Right forelimb (tissue), 1 donor: ENCODE measurements around the gene HSPE1.
"Not testable (repeated sequence)": the region's sequence is repeated elsewhere in the genome, so short reads cannot be mapped to it uniquely, and the experiment has no call there.

Experiments
- DNase-seq: peaks from one replicate; pipeline ENCODE4 v3.0.0-alpha.2; 2018

HSPE1 gene

DNA sequence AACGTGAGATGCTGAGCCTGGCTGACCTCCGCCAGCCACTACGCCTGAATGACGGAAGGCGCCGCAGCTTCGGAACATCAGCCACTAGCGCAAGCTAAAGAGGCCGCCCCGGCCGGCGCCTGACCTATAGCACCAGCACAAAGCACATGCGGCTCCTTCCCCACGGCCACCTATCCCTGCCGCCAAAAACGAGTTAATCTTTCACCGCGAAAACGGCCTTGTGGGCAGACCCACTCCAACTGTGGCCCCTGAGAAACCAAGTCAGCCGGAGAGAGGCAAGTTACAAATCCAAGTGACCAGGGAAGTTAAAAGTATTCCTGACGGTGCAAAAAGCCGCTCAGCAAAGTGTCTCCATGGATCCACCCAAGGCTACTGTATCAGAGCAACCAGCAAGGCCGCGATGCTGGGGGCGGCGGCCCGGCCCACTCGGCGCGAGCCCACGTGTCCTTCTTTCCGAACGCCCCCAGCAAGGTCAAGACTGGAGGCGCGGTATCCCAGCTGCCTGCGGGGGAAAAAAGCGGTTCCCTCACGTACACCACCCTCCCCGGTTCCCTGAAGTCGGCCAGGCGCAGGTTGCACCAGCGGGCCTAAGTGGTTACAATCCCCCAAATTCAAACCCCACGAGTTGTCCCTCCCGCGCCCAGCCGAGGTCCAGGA is 1.1 kb upstream of the HSPE1 start:
- DNase-seq: peak; percentile 69

GRCh38 chr2:197500503-197501131 is 438 bp downstream of the HSPE1 start:
- peak; percentile 50 for DNase-seq

- no peak for DNase-seq
These were observed 2.0 kb downstream of the HSPE1 start for GRCh38 chr2:197502201-197502600.

DNA sequence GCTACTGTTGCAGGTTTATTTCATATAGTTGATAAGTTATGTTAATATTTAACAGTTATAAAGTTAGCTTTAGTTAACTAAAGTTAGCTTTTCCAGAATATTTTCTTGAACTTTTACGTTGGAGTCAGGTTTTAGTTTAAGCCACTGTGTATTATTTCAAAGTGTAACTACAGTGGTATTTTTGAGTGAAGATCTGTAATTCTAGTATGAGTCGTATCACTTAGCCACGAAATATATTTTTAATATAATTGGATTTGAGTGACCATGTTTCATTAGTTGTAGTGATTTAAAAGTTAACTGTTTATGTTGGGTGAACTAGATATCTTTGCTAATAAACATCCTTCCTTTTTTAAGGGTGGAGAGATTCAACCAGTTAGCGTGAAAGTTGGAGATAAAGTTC is 2.5 kb downstream of the HSPE1 start:
- no peak for DNase-seq

DNA sequence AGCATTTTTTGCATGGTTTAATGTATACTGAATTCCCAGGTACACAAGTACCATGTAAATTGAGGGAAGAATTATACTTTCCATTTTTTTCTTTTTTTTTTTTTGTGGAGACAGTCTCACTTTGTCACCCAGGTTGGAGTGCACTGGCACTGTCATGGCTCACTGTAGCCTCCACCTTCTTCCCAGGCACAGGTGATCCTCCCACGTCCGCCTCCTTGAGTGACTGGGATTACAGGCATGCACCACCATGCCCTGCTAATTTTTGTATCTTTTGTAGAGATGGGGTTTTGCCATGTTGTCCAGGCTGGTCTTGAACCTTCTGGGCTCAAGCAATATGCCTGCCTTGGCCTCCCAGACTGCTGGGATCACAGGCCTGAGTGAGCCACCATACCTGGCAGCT is 3.8 kb downstream of the HSPE1 start:
- no peak for DNase-seq

GRCh38 chr2:197504512-197504911 is 4.3 kb downstream of the HSPE1 start:
- no peak for DNase-seq

- DNase-seq: no peak
These were observed 6.5 kb downstream of the HSPE1 start for GRCh38 chr2:197506658-197507057.

- no peak for DNase-seq
These were observed 13.7 kb downstream of the HSPE1 start for GRCh38 chr2:197513915-197514314.

- no peak for DNase-seq
These were observed 14.6 kb downstream of the HSPE1 start for GRCh38 chr2:197514754-197515153.

DNA sequence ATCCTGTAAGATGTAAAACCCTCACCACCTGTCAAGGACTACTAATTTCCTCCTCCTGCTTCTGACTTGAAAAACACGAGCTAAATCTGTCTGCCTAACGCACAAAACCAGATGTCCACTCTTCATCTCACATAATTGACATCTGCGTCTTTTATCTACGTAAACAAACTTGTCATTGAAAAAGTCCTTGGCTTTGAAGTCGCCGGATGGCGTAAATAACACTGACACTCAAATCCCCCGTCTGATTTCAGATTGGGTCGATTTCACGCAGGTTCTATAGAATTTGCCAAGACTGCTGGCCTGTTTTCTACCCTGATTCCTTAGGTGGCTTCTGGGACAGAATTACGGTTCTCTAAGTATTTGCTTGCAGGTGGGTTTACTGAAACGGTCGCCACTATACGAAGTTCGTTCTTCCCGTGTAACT is 15.1 kb downstream of the HSPE1 start:
- no peak for DNase-seq

DNA sequence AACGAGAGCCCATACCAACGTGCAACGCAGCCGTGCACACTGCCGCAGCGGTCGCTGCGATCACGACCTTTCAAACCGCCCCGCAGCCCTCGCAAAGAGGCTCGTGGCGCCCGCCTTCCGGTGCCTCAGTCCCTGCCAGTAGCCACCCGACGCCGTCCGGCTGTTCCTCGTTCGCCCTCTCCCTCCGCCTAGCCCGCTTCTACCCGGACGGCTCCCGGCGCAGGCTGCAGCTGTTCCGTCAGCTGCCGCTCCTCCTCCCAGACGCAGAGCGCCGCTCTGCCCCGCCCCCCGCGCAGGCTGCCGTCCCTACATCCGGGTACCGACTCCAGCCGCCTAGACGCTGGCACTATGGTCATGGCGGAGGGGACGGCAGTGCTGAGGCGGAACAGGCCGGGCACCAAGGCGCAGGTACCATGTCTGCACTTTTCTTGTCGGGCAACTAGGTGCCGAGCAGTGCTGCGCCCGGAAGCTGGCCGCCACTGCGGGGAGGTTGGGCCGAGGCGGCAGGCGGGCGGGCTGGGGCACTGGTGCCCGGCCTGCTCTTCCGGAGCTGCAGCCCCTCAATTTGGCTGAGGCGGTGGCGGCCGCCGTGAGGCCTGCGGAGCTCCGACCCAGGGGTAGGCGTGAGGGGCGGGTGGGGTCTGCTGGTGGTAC is 15.7 kb downstream of the HSPE1 start, which contains the start of gene MOB4:
Gene MOB4 (plus strand): TSS at position 328 of the 654 bp plus-strand sequence. CDS start 21 bp downstream, at position 349.
- DNase-seq: peak; percentile 98

DNA sequence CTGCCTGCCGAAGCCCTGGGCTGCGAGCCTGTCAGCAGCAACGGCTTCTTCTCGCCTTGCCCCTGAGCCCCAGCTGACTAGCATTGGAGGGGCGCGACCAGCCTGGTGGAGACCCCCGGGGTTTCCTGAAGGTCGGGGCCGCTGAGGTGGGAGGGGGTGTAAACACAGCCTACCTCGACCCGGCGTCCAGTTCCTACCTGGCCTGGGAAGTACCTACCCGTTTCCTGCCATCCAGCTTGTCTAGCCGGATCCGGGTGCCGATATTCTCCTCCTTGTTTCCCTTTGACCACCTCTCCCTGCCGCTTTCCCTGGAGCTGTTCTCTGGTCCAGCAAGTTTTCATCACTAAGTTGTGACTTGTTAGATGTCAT is 16.2 kb downstream of the HSPE1 start:
- DNase-seq: no peak

DNA sequence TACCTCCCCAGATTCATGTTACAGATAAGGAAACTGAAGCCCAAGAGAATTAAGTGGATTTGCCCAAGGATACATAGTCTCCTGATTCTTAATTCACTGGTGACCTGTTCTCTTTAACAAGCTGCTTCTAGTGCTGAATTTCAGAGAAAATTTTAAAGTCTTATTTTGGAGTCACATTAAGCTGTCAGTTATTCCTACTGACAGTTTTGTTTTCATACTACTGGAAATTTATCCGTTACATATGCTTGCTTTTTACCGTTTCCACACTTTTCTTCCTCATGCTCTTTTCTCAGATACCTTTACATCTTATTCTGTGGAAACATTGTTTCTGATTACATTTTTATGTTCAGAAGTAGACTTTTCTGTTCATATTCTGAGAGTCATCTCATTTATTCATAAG is 17.0 kb downstream of the HSPE1 start:
- no peak for DNase-seq

- no peak for DNase-seq
These were observed 38.2 kb downstream of the HSPE1 start for GRCh38 chr2:197538412-197538811.

DNA sequence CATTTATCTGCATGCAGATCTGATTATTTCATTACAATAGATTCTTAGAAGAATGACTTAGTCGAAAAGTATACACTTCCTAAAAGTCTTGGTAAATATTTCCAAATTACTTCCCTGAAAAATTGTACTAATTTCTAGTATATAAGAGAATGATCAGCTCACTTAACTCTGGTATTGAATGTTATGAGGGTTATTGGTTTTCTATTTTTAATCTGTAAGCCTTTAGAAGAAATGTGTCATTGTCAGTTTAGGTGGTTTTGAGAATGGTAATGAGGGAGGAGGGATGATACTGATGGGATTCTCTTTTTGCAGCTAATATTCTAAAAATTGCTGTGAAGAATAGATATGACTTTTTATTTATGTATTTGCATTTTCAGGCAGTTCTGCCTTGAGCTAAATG is 39.6 kb downstream of the HSPE1 start:
- no peak for DNase-seq

DNA sequence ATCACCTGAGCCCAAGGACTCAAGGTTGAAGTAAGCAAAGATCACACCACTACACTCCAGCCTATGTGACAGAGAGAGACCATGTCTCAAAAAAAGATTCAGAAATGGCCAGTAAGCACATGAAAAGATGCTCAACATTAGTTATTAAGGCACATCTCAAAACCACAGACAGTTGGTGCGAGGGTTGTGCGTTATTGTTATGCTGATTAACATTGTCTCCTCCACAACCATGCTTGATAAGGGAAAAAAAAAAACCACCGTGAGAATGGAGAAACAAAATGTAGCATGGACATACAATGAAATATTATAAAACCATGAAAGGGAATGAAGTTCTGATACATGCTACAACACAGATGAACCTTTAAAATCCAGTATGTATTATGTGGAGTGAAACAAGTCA is 43.0 kb downstream of the HSPE1 start:
- DNase-seq: no peak

- DNase-seq: no peak
These were observed 47.2 kb downstream of the HSPE1 start for GRCh38 chr2:197547163-197547900.

DNA sequence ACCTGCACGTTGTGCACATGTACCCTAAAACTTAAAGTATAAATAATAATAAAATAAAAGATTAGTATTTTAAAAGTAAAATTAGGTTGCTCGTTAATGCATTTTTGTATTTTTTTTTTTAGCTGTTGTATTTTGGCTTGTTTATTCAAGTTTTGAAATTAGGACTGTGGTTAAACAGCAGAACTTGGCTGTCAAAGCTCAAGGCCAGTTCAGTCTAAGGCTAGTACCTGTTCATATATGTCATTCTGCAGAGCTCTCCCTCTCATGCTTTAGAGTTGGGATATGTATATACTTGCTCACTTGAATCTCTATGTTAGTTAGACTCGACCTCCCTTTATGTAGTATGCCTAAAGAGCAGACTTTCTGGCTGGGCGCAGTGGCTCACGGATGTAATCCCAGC is 48.4 kb downstream of the HSPE1 start:
- DNase-seq: no peak

GRCh38 chr2:197551260-197551659 is 51.1 kb downstream of the HSPE1 start:
- DNase-seq: not testable (repeated sequence)
